Prostate gland (tissue), 2 donors: ENCODE measurements around the gene STRN4. TPM values are rescaled to one million over a fixed set of nuclear protein-coding genes. Genes with fewer than 3 reads are reported as not detected.

Experiments used
- DNase-seq: peaks from one replicate; pipeline ENCODE4 v3.0.0-alpha.2; 2019; ENCODE audit warnings: low spot score
- H3K27ac ChIP-seq, 2 donors: fragments of 200-600 bp; sonication (generic); 2 replicates each; pipeline ENCODE4 v1.5.1; 2017 to 2019
- H3K27me3 ChIP-seq: fragments of 200-600 bp; sonication (generic); replicated peaks from 2 replicates; pipeline ENCODE4 v1.5.1; 2019; ENCODE audit not compliant: insufficient read depth
- H3K36me3 ChIP-seq, 2 donors: fragments of 200-600 bp; sonication (generic); 1 replicate in 1 of 2; 2 replicates in 1 of 2; pipeline versions ENCODE4 v1.5.1 to v1.8.1; 2017 to 2019
- H3K4me1 ChIP-seq: fragments of 200-600 bp; sonication (generic); replicated peaks from 2 replicates; pipeline ENCODE4 v1.5.1; 2019
- H3K4me3 ChIP-seq, 2 donors: fragments of 200-600 bp; sonication (generic); 2 replicates each; pipeline ENCODE4 v1.5.1; 2017 to 2019
- H3K9me3 ChIP-seq: fragments of 200-600 bp; sonication (generic); 2 replicates; pipeline ENCODE4 v1.5.1; 2017
- POLR2A ChIP-seq: fragments of 450-650 bp; IDR thresholded peaks from one replicate; pipeline ENCODE4 v1.6.1; 2016; ENCODE audit warnings: antibody characterized with exemption, mild to moderate bottlenecking
- POLR2AphosphoS5 ChIP-seq: sonication (generic); formaldehyde crosslinking; IDR thresholded peaks from one replicate; pipeline ENCODE4 v1.6.1; 2017; ENCODE audit warnings: antibody characterized with exemption
- WGBS: methylation state at CpG from one replicate; pipeline ENCODE4 v1.1.5; 2018; 5-methylcytosine and 5-hydroxymethylcytosine counted together
- intact Hi-C: fragments of 100-400 bp; cut with DNase I; formaldehyde crosslinking; loops from one replicate; pipeline ENCODE4 v1.14.2; 2022
- total RNA-seq, 2 donors: library from RNA; depleted of rRNA; stranded (reverse); fragments of >200 nt; gene quantifications; one replicate each; pipeline ENCODE4 v1.1.0, GENCODE V29; 2016
- TF ChIP-seq, protein P1 (sequence below), 4 experiments: fragments of 200-600 bp in 2 of 4; fragments of 450-650 bp in 2 of 4; sonication (generic) in 2 of 4; IDR thresholded peaks; 1 replicate in 3 of 4; 2 replicates in 1 of 4; pipeline ENCODE4 v1.5.1; 2016 to 2019; ENCODE audit warnings: antibody characterized with exemption in 4 of 4, mild to moderate bottlenecking in 2 of 4, moderate library complexity in 2 of 4

STRN4 gene
- total RNA-seq, 2 donors from 2014 or later: 80.7 to 221 TPM

DNA sequence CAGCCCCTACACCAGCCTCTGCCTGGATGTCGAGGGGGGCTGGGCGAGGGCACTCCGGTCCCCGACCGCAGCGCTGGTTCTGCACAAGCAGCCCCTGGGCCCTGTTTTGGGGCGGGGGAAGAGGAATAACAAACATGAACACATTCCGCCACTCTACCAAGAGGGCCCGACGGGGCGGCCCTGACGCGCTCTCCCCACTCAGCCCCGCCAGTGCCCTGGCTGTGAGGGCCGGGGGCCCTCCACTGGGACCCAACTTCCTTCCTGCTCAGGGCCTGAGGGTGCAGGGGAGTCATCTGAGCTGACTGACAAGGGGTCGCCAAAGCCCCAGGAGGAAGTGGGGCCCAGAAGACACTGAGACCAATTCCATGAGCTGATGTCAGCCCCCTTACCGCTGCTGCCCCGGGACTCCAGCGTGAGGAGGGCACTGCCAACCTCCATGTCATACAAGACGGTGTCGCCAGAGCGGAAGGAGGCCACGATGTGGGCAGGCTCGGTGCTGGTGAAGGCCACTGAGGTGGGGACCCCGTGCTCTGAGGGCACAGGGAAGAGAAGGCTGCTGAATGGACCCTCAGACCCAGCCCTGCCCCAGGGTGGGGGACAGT, 23.7 kb downstream of the STRN4 start:
- Histone ChIP-seq H3K27ac (no peak overlapping the region), H3K9me3 (no peaks in the 10 kb centered on the region), H3K4me1 (no peaks in the 10 kb centered on the region), H3K36me3 (peaks cover 18 to 46% of the 10 kb centered on the region in 2 donors), H3K27me3 (no peaks in the 10 kb centered on the region), H3K4me3 (no peak overlapping the region)
- TF ChIP-seq, protein P1, sequence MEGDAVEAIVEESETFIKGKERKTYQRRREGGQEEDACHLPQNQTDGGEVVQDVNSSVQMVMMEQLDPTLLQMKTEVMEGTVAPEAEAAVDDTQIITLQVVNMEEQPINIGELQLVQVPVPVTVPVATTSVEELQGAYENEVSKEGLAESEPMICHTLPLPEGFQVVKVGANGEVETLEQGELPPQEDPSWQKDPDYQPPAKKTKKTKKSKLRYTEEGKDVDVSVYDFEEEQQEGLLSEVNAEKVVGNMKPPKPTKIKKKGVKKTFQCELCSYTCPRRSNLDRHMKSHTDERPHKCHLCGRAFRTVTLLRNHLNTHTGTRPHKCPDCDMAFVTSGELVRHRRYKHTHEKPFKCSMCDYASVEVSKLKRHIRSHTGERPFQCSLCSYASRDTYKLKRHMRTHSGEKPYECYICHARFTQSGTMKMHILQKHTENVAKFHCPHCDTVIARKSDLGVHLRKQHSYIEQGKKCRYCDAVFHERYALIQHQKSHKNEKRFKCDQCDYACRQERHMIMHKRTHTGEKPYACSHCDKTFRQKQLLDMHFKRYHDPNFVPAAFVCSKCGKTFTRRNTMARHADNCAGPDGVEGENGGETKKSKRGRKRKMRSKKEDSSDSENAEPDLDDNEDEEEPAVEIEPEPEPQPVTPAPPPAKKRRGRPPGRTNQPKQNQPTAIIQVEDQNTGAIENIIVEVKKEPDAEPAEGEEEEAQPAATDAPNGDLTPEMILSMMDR (IDR thresholded peaks at IDR 0.05): no peak
- no peak for TF ChIP-seq POLR2A
- TF ChIP-seq POLR2AphosphoS5: no peak
- WGBS: 83% methylated on average over 25 of the region's 25 CpGs
- no peak for DNase-seq
- intact Hi-C loops: no loop called here

DNA sequence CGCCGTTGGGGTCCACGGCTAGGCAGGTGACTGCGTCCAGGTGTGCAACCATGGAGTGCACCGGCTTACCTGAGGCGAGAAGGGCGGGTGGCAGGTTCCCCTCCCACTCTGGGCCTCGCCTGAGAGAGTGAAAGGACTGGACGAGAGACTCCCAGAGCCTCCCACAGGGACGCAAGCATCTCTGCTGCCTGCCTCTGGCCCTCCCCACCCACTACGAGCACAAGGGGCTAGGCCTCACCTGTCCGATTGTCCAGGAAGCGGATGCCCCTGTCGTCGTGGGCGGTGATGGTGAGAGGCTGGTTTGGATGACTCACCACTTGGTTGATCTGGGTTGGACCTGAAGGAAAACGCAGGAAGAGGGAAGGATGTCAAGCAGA, 24.3 kb downstream of the STRN4 start:
- H3K36me3 ChIP-seq: peaks cover 18 to 41% of the 10 kb centered on the region in 2 donors
- WGBS: 84% methylated on average over 14 of the region's 17 CpGs
- intact Hi-C loops: no loop called here

DNA sequence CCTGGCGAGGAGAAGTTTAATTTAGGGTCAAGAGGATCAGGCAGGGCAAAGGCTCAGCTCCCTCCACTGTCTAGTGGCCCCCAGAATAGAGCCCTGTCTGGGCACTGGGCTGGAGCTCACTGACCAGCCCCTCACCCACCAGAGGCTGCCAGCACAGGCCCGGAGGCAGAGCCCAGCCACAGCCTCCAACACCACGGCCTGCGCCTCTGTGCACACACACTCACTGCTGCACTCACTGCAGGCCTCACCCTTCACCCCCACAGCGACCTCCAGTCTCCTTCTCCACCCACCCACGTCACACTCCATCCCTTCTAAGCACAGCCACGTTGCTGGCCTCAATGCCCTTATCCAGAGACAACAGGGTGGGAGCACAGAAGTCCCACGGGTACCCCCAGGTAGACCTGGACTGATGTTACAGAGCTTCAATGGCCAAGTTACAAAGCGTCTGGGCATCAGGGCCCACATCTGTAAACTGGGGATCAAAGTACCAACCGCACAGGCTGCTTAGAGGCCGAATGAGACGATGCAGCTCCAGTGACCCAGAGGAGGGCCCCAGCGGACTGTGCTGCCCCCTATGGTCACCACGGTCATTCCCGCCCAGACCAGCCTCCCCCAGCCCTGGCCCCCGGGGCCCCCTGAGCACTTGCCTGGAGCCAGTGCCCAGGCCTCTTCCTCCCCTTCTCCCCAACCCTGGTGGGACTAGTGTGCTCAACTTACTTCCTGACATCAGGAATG, 24.8 kb downstream of the STRN4 start:
- 80% methylated on average over 12 of the region's 16 CpGs for whole genome bisulfite sequencing
- Histone ChIP-seq H3K9me3 (no peaks in the 10 kb centered on the region), H3K36me3 (peaks cover 18 to 35% of the 10 kb centered on the region in 2 donors)

More for the DNA sequence above, 24.3 kb downstream of the STRN4 start:
- no peak for TF ChIP-seq POLR2AphosphoS5
- H3K4me3 ChIP-seq: no peak overlapping the region
- no peaks in the 10 kb centered on the region for H3K27me3 ChIP-seq
- no peaks in the 10 kb centered on the region for H3K4me1 ChIP-seq
- H3K9me3 ChIP-seq: no peaks in the 10 kb centered on the region
- DNase-seq: no peak
- H3K27ac ChIP-seq: no peak overlapping the region

DNA sequence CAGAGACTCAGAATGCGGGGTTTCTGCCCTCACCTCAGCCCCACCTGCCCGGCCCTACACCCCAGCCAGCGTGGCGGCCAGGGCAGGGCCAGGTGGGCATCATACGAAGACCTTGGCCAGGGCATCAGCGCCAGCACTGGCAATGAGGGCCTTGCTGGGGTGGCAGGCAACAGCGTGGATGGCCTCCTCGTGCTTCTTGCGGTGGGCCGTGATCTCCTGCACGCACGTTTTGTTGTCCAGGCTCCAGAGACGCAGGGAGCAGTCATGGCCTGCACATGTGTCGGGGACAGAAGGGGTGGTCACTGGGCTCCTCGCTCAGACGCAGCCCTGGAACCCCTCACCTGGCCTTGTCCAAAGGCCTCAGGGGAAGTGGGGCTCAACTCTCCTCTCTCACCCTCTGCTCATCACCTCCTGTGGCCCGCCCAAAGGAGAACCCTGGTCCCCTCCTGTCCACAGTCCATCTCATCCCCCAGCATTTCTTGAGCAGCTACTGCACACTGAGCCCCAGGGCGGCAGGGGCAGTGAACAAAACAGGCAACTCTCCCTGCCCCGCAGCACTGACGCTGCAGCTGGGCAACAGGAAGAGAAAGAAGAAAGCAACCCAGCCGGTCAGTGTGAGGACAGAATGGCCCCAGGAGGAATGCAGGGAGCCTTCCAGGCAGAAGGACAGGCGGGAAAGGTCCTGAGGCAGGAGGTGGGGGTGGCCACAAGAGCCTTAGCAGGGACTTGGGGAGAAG, 25.6 kb downstream of the STRN4 start:
- H3K27ac ChIP-seq: peak overlapping the region in 1 of 2 donors; percentile 9

More for the DNA sequence above, 24.8 kb downstream of the STRN4 start:
- TF ChIP-seq, protein P1 (IDR thresholded peaks at IDR 0.05): no peak
- no peak for TF ChIP-seq POLR2AphosphoS5
- no peak for TF ChIP-seq POLR2A
- H3K27me3 ChIP-seq: no peaks in the 10 kb centered on the region
- no peaks in the 10 kb centered on the region for H3K4me1 ChIP-seq
- peak overlapping the region in 1 of 2 donors; percentile 9 for H3K27ac ChIP-seq
- H3K4me3 ChIP-seq: no peak overlapping the region
- intact Hi-C loops: no loop called here
- no peak for DNase-seq

More for the DNA sequence above, 25.6 kb downstream of the STRN4 start:
- Histone ChIP-seq H3K4me3 (no peak overlapping the region), H3K36me3 (peaks cover 18 to 28% of the 10 kb centered on the region in 2 donors), H3K4me1 (no peaks in the 10 kb centered on the region), H3K27me3 (no peaks in the 10 kb centered on the region), H3K9me3 (no peaks in the 10 kb centered on the region)
- 87% methylated on average over 22 of the region's 22 CpGs for WGBS
- DNase-seq: no peak
- TF ChIP-seq, protein P1 (IDR thresholded peaks at IDR 0.05): no peak
- TF ChIP-seq POLR2AphosphoS5 (no peak), POLR2A (no peak)
- intact Hi-C loops: no loop called here
